ENCODE measurements around the gene JARID2. TPM values are rescaled to one million over a fixed set of nuclear protein-coding genes. Genes with fewer than 3 reads are reported as not detected.
A peak's percentile ranks its signal among the peaks of the same experiment; 100 is the strongest.

The JARID2 gene
- total RNA-seq, 1 experiment from 2014 or later, result 180 TPM

- no peaks in the 10 kb centered on the region for H3K27me3 Mint-ChIP-seq (ENCODE audit: low read depth)
- peaks cover 91% of the 10 kb centered on the region for H3K36me3 Mint-ChIP-seq
- H3K9me3 Mint-ChIP-seq, result no peaks in the 10 kb centered on the region
- no peak for TF ChIP-seq ZNF512 (CRISPR knock-in tag; IDR thresholded peaks at IDR 0.05; ENCODE audit: borderline replicate concordance)
- H3K4me1 Mint-ChIP-seq, result peaks cover 46% of the 10 kb centered on the region
- DNase-seq (ENCODE audit: low spot score), result no peak
- no peak overlapping the region for H3K4me3 Mint-ChIP-seq
- peak; percentile 13 for ATAC-seq
- POLR2A ChIA-PET, result no interaction called here
- CTCF ChIA-PET, result no interaction called here
- H3K27ac Mint-ChIP-seq, result peak overlapping the region; percentile 81
Measured at GRCh38 chr6:15508441-15508871, 262.6 kb downstream of the JARID2 start.

- peak; percentile 2; the same call in 1 of the 2 replicates for ATAC-seq
- POLR2A ChIA-PET, result no interaction called here
- DNase-seq (ENCODE audit: low spot score), result no peak
- Mint-ChIP-seq H3K36me3 (peaks cover 91% of the 10 kb centered on the region), H3K4me3 (no peak overlapping the region), H3K4me1 (peaks cover 43% of the 10 kb centered on the region), H3K27me3 (ENCODE audit: low read depth) (no peaks in the 10 kb centered on the region), H3K27ac (peak overlapping the region; percentile 81), H3K9me3 (no peaks in the 10 kb centered on the region)
- TF ChIP-seq E2F4 (CRISPR knock-in tag; IDR thresholded peaks at IDR 0.05; ENCODE audit: borderline replicate concordance, low read depth) (no peak), ETV6 (CRISPR knock-in tag; IDR thresholded peaks at IDR 0.05) (no peak), HMGA2 (CRISPR knock-in tag; IDR thresholded peaks at IDR 0.05) (no peak), IRF1 (CRISPR knock-in tag; IDR thresholded peaks at IDR 0.05) (no peak), EMX1 (CRISPR knock-in tag; IDR thresholded peaks at IDR 0.05) (no peak), E2F1 (CRISPR knock-in tag; IDR thresholded peaks at IDR 0.05) (no peak)
- CTCF ChIA-PET, result no interaction called here
Measured at GRCh38 chr6:15508931-15509330, 263.1 kb downstream of the JARID2 start.

GRCh38 chr6:15509335-15509933 lies 263.6 kb downstream of the JARID2 start:
- no peak for TF ChIP-seq ZNF281 (CRISPR knock-in tag; IDR thresholded peaks at IDR 0.05)
- TF ChIP-seq ZNF317 (CRISPR knock-in tag; IDR thresholded peaks at IDR 0.05; ENCODE audit: borderline replicate concordance, low read depth), result no peak
- TF ChIP-seq AFF4 (CRISPR knock-in tag; IDR thresholded peaks at IDR 0.05; ENCODE audit: borderline replicate concordance), result no peak
- no peak for TF ChIP-seq CTCF (IDR thresholded peaks at IDR 0.05)
- no peak for TF ChIP-seq GRHL2 (CRISPR knock-in tag; IDR thresholded peaks at IDR 0.05; ENCODE audit: insufficient replicate concordance, severe bottlenecking)
- TF ChIP-seq ZNF423 (CRISPR knock-in tag; IDR thresholded peaks at IDR 0.05), result no peak
- no peak for TF ChIP-seq ZNF671 (CRISPR knock-in tag; IDR thresholded peaks at IDR 0.05)
- ChIA-PET CTCF (no interaction called here), POLR2A (no interaction called here)
- H3K4me3 Mint-ChIP-seq, result no peak overlapping the region
- H3K27ac Mint-ChIP-seq, result peak overlapping the region; percentile 81
- no peaks in the 10 kb centered on the region for H3K27me3 Mint-ChIP-seq (ENCODE audit: low read depth)
- H3K36me3 Mint-ChIP-seq, result peaks cover 91% of the 10 kb centered on the region
- DNase-seq (ENCODE audit: low spot score) (no peak), ATAC-seq (no peak)
- H3K9me3 Mint-ChIP-seq, result no peaks in the 10 kb centered on the region
- peaks cover 41% of the 10 kb centered on the region for H3K4me1 Mint-ChIP-seq

All from WTC11 (cell line).